HG03196 (cell line): Measurements from ENCODE around the gene CDC37.
A peak's percentile ranks its signal among the peaks of the same experiment; 100 is the strongest.
"Not testable (repeated sequence)": the region's sequence is repeated elsewhere in the genome, so short reads cannot be mapped to it uniquely, and the experiment has no call there.

Experiments used
- ATAC-seq: cut with Tn5 transposase; IDR thresholded peaks from one replicate; pipeline ENCODE4 v1.9.1; 2021; ENCODE audit not compliant: unreplicated experiment

Gene CDC37

DNA sequence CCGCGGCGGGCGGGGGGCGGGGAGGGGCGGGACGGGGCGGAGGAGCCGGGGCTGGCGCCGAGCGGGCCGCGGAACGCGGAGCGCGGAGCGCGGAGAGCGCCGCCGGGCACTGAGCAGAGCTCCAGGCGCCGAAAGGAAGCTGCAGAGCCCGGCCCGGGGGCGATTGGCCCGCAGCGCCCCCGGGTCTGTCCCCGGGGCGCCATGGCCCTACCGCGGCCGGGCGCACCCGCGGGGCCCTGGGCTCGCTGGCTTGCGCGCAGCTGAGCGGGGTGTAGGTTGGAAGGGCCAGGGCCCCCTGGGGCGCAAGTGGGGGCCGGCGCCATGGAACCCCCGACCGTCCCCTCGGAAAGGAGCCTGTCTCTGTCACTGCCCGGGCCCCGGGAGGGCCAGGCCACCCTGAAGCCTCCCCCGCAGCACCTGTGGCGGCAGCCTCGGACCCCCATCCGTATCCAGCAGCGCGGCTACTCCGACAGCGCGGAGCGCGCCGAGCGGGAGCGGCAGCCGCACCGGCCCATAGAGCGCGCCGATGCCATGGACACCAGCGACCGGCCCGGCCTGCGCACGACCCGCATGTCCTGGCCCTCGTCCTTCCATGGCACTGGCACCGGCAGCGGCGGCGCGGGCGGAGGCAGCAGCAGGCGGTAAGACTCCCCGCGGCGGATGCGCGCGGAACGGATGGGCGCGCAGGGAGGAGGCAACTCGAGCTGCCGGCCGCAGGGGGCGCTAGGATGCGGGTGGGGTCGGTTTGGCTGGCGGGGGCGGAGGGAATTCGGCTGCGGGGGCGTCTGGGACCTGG, 17.3 kb upstream of the CDC37 start, which contains the start of gene PDE4A:
TSS of gene PDE4A (plus strand) at position 95 of the 796 bp plus-strand sequence. CDS start at position 322, 227 bp downstream.
- ATAC-seq: no peak

DNA sequence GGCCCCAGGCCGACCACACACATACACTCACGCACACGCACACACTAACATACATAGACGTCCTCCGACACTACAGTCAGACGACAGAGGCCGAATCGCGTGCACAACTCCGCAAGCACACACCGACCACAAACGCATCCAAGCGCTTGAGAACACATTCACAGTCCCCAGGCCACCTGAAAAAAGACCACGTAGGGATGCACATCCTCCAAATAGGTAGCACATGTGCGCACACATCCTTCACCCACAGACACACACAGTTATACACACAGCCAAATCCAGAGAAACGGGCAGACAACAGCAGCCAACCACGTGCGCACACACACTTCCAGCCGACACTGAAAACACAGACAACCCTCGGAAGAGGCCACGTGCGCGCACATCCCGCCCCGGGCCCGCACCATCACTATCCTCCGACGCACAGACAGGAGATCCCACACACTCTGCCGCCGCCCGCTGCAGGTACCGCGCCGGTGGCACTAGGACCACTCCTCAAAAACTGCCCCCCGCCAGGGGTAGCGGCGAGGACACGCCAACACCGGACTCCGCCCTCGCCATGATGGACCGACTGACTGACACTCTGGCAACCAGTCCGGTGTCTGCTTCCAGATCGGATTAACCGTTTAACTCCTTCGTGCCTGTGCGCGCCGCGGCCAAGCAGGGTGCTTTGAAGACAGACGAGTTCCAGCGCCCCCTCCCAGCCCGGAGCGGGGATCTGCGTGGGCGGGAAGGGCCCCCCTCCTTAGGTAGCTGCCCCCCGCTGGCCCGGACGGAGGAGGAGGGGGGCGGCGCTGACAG, 16.5 kb upstream of the CDC37 start:
- ATAC-seq: no peak

DNA sequence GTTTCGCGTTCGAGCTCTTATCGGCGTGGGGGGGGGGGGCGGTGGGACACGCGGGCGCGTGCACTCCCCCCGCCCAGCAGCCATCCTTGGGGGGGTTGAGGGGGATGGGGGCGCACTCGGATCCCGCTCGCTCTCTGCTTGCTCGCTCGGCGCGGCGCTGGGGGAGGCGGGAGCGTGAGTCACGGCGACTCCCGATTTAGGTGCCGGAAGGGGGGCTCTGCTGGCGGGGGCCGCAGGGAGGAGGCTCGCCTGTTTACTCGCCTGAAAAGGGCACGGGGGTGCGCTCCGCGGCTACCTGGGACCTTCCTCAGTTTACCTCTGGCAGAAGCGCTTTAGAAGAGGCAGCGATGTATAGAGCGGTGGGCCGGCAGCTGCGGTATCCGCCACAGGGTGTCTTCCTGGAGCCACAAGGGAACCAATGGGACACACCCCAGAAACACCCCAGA, 15.9 kb upstream of the CDC37 start:
- ATAC-seq: no peak

DNA sequence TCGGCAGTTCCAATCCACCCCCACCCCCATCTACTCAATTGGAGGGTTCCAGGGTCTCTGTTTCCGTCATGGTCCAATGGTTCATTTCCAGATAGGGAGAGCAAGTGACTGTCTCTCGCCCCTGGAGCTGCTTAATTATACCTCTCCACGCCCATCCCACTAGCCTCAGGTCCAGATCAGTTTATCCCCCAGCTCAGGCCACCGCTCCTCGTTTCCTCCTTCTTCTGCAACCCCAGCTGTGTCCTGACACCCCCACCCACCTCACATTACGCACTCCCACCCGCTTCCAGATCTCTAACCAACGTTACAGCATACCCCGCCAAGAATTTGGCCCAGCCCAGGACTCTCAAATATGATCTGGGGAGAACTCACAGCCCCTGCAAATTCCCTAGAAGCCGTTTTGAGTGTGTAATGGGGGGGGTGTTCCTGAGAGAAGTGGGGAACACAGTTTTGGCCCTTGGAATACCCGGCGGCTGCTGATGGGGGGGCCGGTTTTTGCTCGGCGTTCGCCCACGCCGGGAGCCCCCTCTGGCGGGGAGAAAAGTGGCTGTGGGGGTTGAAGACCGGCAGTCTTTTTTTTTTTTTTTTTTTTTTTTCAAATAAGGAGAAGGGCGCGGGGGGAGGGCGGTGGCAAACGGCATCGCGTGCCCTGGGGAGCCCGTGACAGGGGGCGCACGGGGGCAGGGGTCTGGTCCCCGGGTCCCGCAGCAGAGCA, 15.3 kb upstream of the CDC37 start:
- ATAC-seq: no peak

DNA sequence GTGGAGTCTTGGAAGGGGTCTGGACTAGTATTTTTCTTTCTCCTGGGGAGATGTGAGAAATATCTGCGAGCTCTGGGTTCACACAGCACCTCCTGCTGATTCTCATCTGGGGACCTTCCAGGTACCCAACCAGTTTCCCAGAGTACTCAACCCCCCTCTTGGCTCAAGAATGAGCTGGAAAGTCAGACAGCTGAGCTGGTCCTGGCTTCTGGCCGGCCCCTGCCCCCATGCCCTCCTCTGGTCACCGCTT, 14.8 kb upstream of the CDC37 start:
- no peak for ATAC-seq

DNA sequence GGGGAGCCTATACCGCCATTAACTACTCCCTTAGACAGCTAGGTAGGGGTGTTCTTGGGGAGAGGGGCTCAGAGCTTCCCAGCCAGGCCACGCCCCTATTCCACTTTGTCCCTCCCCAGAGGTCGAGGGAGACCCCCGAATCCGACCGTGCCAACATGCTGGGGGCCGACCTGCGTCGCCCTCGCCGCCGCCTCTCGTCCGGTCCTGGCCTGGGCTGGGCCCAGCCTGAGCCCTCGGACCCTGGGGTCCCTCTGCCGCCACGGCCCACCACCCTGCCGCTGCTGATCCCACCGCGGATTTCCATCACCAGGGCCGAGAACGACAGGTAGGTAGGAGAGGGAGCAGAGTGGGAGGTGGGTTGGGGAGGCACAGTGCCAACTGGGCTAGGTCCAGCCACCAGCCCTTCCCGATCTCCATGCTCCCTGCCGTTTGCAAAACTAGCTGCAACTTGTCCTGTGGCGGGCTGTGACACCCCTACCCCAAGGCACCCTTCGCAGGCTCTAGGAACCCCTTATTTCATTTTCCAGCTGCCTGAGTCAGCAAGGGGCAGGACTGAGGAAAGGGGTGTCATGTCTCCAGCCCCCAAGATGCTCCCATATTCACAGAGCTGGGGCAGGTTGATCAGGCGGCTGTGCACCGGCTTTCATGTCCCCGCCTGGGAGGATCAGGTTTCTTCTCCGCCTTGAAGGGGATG, 14.3 kb upstream of the CDC37 start:
- ATAC-seq: no peak

DNA sequence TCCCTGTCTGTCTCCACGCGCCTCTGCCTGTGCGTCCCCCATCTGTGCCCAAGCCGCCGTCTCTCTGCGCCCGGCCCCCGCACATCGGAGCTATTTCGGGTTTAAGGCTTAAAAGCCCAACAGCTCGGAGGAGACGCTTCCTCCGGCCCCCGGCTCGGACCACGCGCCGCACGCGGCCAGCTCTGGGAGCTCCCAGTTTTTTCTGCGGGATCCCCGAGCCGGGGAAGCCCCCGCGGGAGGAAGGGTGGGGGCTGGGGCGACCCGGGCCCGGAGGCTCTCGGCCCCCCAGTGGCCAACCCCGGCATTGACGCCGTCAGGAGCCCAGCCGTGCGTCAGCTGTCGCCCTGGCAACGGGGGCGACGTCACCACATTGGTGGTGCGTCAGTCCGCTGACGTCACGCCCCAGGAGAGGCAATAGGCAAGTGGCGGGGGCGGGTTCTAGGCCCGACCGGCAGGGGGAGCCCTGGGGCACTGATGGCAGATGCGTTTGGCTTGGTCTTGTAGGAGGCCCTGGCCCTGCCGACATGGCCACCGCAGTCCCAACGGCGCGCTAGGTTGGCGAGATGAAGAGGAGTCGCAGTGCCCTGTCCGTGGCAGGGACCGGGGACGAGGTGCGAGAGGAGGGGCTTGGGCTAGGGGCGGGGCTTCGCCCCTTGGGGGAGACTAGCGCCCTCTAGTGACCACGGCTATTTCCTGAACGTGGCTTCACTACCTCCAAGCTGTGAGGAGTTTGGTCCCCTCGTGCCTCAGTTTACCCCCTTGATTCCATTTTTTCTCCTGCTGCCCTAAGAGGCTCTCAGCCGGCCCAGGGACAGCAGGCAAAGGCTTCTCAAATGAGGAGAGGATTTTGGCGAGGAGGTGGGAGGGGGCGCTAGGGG, 13.3 kb upstream of the CDC37 start:
- ATAC-seq: peak; percentile 42

DNA sequence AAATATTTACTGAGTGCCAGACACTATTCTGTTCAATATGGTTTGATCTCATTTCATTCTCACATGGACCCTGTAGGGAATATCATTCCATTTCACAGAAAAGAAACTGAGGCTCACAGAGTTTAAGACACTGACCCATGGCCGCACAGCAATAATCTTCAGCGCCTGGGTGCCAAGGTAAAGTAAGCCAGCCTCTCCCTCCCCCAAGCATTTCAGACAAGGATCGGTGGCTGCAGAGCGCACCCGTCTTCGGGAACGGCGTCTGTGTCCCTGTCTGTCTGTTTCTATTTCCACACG, 12.7 kb upstream of the CDC37 start:
- no peak for ATAC-seq

DNA sequence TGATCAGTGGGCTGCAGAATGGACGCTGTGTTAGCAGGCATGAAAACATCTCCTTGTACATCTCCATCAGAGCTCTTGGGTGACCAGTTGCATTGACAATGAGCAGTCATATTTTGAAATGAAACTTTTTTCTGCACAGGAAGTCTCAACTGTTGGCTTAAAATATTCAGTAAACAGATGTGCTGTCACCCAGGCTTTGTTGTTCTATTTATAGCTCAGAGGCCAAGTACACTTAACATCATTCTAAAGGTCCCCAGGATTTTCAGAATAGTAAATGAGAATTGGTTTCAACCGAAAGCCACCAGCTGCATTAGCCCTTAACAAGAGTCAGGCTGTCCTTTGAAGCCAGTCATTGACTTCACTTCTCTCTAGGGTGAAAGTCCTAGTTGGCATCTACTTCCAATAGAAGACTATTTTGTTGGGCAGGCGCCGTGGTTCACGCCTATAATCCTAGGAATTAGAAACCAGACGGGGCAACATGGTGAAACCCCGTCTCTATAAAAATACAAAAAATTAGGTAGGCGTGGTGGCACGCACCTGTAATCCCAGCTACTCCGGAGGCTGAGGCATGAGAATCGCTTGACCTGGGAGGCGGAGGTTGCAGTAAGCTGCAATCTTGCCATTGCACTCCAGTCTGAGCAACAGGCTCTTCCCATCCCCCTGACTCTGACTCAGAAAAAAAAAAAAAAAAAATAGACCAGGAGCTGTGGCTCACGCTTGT, 9.1 kb upstream of the CDC37 start:
- ATAC-seq: peak; percentile 63

DNA sequence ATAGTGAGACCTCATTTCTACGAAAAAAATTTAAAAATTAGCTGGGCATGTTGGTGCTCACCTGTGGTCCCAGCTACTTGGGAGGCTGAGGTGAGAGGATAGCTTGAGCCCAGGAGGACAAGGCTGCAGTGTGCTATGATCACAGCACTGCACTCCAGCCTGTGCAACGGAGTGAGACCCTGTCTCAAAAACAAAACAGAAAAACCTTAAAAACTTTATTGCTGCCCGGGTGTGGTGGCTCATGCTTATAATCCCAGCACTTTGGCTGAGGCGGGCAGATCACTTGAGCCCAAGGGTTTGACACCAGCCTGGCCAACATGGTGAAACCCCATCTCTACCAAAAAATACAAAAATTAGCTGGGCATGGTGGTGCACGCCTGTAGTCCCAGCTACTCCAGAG, 7.9 kb upstream of the CDC37 start:
- ATAC-seq: not testable (repeated sequence)

DNA sequence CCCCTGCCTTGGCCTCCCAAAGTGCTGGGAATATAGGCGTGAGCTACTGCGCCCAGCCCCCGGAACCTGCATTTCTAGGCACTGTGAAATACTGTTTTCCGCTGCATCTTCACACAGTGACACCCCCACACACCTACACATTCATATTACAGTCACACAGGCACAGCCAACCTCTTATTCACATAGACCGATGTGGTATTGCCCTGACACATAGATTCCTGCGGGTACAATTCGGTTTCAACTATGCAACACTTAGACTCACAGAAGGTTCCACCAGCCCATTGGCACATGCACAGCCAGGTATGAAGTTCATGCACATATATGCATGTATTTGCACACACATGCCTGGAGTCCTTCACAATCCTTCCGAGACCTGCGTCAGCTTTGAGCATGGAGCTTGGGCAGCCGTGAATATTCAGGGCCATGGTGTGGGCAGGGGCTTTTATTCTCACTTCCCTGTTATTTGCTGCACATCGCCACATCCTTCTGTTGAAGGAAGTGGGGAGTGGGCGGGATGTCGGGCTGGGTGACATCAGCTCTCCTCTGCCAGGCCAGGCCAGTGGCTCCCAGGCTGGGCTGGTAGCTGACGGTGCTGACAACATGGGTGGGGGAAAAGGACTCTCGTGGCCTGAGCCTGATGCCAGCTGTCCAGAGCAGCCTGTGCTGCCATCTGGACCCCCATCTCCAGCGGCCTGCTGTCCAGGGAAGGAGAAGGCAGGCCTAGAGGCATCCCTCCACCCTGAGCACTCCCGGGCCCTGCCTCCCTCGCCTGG, 5.4 kb upstream of the CDC37 start:
- ATAC-seq: no peak

DNA sequence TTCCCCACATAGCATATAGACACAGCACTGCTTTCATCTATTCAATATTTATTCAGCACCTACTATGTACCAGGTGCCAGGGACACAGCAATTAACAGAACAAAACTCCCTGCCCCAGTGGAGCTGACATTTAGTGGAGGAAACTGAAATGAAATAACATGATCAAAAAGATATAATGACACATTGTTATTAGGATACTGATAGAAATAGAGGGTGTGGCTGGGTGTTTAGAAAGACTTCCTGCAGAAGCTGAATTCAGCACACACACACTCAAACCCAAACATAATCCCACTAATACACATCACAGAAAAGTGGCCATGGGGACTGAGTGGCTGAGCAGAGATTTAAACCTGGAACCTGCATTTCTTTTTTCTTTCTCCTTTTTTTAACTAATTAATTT, 3.8 kb upstream of the CDC37 start:
- ATAC-seq: no peak

DNA sequence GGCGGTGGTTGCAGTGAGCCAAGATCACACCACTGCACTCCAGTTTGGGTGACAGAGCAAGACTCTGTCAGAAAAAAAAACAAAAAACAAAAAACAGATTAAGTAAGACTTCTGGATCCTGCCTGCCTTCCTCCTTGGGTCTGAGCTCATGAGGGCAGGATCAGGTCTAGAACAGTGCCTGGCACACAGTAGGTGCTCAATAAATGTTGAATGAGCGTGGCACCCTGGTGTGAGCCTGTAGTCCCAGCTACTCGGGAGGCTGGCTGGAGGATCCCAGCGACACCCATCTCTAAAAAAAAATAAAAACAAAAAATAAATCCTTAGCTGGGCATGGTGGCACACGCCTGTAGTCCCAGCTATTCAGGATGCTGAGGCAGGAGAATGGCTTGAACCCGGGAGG, 2.8 kb upstream of the CDC37 start:
- no peak for ATAC-seq

DNA sequence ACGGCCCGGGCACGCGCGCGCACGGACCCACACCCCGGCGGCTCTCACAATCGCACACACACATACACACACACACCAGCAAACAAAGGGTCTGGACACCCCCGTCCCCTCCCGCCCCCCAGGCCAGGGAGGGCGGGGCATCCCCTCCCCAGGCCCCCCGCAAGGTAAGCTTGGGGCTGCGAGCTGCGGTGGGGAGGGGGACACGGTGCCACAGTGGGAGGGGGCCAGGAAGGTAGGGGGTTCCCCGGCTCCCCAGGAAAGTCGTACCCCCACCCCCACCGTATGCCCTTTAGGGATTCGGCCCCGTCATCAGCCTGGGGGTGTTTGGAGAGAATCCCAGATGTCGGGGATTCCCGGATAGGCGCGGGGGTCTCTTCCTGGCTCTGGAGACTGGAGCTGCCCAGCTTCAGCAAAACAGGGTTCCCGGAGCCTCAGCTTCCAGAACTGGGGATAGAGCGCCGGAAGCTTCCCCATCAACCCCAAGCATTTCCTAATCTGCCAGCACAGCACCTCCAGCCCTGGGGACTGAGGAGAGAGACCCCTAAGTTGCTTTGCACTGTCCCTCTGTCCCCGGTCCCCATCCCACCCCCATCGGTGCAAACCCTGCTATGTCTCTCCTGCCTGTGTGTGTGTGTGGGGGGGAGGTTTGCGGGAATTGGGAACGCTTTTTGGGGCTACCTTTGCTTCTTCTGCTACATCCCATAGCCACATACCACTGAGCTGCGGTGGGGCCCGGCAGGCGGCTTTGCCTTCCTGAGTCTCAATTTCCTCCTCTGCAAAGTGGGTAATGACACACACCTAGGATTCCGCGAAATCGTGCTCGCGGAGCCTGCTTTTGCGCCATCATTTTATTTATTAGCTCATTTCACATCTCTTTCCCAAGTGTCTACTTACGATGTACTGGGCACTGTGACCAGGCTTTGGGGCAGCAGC, 1.8 kb upstream of the CDC37 start:
- ATAC-seq: no peak

DNA sequence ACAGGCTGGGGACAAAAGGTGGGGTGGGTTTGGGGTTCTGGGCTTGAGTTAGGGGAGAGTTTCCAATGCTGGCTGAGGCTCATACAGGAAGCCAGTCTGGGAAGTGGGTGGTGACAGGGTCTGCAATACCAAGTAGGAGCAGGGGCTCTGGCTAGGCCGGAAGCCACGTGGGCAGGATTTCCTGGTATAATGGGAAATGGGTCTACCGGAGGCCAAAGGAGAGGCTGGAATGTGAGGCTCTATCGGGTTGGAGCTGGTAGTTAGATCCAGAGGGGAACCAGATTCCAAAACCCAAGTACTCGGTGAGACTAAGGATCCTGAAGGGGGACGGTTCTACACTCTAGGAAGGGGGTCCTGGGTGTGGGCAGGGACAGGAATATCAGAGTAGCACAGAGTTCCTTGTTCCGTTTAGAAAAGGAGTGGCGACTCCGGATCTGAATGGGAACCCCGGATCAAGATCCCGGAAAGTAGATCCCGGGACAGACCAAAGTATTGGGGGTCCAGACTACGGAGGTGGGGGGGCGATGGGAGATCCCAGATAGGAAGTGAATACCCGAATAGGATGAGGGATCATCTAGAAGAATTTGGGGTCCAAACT, 802 bp downstream of the CDC37 start:
- no peak for ATAC-seq

DNA sequence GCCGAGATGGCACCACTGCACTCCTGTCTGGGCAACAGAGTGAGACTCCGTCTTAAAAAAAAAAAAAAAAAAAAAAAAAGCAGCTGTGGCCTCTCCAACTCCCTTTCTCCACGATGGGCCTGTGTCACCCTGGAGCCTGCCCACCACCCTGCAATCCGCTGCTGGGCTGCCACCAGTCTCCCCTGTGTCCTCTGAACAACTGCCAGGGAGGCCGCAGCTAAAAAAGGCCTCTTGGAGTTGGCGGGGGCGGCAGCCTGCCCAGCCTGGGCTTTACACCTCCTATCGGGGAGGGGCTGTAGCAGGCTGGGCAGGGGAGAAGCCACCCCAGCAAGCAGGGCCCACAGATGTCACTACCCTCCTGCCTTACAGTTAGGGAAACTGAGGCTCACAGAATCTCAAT, 3.5 kb downstream of the CDC37 start:
- no peak for ATAC-seq

DNA sequence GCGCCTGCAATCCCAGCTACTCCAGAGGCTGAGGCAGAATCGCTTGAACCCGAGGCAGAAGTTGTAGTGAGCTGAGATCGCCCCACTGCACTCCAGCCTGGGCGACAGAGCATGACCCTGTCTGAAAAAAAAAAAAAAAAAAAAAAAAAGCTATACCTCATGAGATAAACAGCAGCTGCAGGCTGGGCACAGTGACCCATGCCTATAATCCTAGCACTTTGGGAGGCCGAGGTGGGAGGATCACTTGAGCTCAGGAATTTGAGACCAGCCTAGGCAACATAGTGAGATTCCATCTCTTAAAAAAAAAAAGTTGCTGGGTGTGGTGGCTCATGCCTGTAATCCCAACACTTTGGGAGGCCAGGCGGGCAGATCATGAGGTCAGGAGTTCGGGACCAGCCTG, 4.0 kb downstream of the CDC37 start:
- ATAC-seq: not testable (repeated sequence)

DNA sequence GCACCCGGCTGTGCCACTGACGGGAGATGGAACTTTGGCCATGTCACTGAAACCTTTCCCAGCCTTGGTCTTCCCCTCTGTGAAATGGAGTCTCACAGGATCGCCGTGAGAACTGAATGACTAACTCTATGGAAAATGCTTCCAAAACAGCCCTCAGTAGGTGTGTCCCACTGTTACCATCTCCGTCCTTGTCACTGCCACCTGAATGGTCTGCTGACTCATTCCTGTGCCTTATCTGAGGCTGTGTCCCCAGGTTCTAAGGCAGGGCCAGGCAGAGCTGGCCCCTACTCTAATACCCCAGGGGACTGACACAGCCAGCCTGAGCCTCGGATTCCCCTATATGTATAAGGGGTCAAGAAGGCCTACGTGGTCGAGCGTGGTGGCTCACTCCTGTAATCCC, 4.5 kb downstream of the CDC37 start:
- no peak for ATAC-seq
